GM03348 (cell line): Measurements from ENCODE around the gene DLGAP4.

Experiments
- DNase-seq: peaks from one replicate; pipeline ENCODE4 v3.0.0; 2012; ENCODE audit warnings: low spot score

The DLGAP4 gene

DNA sequence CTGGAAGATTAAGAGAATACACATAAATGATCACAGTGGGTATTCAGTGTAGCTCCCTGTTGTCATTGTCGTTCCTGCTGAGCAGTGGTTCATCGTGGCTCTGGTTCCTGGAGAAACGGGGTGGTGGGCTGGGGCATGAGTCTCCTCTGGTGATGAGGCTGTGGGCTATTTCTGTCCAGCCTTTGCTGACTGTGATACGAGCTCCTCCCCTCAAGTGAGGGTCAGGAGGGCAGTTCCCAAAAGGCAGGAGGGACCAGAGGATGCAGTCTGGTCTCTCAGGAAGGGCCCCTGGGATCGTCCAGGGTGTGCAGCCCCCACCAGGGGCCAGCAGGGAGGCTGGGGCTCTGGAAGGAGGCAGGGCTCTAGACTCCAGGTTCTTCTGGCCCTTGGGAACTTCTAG, 31.1 kb upstream of the DLGAP4 start:
- DNase-seq = no peak

DNA sequence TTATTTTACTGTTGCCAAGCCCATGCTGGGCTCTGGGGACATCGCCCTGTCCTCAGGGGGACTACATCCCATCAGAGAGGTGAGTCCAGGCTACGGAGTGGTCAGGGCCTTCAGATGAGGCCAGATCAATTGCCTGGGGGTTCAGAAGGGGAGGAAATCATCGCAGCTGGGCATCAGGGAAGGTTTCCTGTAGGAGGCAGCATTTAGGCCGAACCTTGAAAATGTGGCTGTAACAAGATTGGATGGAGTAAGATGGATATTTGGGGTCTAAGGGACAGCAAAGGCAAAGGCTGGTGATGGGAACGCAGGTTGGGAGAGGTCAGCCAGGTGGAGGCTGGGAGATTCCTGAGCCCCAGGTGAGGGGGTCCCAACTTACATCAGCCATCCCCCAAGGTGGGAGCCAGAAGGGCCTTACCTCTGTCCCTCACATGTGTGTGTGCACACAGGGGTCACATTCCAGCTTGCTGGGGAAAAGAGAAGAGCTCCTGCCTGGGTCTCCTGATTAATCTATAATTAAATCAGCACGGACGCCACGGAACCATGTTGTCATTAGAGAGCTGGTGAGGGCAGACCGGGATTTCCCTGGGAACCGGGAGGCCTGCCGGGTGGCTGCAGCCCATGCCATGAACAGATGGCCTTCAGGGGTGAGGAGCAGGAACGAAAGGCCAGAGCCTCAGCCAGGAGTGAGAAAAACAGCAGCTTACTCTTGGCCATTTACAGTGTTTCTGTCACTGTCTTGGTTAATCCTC, 30.5 kb upstream of the DLGAP4 start:
- no peak for DNase-seq

DNA sequence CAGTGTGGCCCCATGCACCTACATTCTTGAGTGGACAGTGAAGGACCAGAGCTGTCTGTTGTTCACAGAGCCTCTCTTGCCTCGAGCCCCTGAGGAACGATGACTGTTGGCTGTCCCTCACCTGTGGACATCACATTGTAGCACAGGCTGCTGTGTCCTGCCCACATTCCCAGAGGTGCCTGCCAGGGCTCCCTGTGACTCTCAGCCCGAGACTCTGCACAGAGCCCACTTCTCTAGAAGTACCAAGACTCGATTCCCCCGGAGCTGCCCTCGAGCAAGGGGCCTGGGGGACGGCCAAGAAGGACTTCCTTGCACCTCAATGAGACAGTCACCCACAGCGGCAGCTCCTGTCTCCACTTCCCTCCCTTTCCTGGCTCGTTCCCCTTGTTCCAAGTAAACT, 28.6 kb upstream of the DLGAP4 start:
- no peak for DNase-seq

DNA sequence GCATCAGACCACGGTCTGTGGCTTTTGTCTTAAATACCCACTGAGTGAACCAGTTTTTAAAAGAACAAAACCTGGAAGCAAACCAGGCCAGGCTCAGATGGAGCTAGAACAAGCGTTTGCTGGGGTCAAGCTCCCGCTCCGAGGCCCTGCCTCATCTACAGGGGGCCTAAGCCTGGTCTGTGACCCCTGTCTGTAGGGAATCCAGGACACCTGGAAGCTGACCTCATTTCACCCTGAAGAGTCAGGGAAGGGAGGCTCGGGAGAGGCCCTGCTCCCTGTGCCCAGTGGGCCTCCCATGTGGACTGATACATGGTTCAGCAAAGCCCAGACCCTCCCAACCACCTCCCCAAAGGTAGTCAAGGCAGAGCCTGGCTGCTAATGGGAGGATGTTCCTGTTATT, 26.8 kb upstream of the DLGAP4 start:
- DNase-seq = no peak

DNA sequence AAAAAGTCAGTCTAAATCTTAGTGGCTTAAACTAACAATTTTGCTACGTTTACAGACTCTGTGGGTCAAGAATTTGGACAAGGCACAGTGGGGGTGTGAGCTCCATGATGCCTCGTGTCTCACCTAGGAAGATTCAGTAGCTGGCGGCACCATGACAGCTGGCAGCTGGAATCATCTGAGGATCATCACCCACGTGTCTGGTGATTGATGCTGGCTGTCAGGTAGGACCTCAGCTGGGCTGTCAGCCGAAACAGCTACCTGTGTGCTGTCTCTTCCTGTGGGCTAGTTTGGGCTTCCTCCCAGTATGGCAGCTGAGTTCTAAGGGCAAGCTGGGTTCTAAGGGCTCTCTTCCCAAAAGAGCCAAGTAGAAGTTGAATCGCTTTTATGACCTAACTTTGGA, 26.4 kb upstream of the DLGAP4 start:
- DNase-seq = no peak

DNA sequence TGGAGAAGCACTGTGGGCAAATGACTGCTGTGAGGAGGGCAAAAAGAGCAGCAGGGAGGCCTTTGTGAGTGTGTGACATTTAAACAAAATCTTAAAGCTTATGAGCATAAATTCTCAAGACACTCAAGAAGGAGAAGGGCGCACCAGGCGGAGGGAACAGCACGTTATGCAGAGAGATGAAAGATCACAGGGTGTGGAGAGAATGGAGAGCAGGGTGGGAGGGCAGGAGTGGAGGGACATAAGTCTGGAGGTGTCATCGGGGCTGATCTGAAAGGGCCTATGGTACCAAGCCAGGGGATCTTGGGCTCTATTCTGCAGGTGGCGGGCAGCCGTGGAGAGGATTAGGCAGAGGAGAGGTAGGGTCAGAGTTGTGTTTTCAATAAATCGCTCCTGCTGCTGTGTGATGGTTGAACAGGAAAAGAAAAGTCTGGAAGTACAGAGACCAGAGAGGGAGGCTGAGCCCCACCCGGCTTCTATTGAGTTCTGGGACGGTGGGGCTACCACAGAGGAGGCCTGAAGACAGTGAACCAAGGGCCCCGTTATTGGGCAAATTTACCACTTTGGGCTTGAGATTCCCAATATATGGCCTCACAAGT, 24.3 kb upstream of the DLGAP4 start:
- no peak for DNase-seq

DNA sequence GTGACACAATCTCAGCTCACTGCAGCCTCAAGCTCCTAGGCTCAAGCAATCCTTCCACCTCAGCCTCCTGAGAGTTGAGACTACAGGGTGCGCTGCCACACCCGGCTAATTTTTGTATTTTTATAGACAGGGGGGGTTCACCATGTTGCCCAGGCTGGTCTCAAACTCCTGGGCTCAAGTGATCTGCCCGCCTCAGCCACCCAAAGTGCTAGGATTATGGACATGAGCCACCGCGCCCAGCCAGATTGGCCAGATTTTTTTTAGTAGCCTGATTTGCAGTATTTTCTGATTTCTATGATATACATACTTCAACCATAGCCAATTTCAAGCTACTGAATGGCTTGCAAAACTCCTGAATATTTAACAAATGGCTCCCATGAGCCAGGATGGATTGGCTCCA, 21.4 kb upstream of the DLGAP4 start:
- DNase-seq = no peak

DNA sequence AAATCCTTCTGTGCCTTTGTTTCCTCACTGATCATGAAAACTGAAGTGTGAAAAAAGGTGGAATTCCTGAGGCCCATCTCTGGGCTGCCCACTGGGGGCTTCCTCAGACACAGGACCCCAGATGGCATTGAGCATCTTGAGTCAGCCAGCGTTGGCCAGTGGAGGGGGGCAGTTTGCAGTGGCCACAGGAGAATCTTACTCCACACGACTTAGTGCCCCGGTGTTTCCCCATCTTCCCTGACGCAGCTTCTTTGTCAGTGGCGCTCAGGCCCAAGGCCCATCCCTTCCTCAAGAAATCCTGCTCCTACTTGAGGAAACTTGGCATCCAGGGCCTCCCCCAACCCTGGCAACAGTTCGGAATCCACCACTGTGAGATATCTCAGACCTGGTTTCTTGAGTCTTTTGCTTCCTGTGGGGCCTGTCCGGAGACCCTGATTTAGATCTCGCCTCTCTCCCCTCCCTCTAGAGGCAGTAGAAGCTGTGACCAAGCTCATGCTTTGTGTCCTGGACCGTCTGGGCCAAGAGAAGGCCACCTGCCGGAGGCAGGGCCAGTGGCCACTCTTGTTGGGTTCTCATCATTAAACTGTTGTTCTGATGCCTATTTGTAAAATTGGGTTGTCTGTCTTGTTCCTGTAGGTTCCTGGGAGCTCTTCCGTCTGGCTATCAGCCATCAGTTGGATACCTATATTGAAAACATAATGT, 20.2 kb upstream of the DLGAP4 start:
- no peak for DNase-seq

DNA sequence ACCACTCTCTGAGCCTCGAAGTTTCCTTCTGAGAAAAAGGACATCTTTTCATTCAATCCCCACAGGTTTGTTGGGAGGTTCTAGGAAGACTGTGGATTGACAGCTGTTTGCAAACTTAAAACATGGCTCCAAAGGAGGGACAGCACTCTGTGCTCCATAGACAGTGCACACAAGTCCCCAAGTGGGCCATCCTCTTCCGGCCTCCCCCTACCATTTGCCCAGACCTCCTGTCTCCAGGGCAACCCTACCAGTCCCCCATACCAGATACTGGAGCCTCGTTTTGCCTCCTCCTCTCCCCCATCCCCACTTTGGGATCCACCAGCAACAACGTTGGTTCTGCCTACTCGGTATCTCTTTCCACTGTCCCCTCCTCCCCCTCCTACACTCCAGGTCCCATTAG, 8.5 kb upstream of the DLGAP4 start:
- DNase-seq = no peak

DNA sequence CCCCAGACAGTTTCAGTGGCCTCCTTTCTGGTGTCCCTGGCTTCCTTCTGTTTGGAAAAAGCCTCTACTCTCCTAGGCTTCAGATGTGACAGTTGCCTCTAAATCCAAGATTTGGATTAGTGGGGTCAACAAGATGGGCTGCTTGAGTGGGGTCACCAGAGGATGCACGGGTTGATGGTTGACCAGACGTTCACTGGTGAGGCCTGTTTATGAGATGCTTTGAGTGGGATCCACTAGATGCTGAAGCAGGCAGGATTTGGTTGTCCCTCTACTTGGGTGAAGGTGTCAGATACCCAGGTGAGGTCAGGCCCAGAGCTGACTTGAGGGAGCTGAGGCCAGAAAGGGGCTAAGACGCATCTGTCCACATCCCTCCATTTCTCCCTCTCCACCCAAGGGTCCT, 8.1 kb upstream of the DLGAP4 start:
- no peak for DNase-seq

DNA sequence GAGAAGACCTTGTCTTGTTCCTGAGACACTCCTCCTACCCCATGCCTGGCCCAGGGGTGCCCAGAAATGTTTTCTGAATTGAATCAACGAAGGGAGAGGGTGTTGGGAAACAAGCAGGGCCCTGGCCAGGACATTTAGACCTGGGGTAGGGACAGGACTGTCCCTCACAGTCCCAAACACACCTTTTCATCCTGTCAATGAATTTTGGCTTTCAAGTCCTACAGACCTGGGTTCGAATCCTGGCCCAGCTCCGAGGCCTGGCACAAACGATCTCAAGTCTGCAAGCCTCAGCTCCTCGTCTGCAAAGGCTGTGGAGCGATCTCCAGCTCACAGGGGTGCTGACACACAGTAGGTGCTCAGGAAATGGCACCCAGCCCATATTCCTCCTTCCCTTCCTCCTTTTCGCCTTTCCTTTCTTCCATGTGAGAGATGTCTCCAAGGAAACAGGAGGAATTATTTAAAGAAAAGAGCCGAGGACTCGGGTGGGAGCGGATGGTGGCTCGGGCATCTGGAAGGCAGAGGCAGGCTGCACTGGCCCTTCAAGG, 7.3 kb upstream of the DLGAP4 start:
- DNase-seq = no peak

DNA sequence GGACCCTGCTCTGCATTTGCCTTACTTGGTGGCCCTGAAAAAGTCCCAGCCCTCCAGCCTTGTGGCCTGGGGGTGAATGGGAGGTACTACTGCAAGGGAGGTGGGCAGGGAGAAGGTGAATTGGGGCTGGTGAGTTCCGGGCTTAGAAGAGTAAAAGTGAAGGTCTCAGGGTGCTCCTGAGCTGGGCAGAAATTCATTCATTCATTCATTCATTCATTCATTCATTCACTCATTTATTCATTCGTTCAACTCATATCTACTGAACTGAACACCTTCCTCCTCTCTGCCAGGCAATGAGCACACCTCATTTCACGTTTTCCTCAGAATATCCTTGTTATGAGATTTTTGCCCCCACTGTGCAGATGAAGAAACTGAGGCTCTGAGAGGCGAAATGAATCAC, 6.7 kb upstream of the DLGAP4 start:
- DNase-seq = no peak

DNA sequence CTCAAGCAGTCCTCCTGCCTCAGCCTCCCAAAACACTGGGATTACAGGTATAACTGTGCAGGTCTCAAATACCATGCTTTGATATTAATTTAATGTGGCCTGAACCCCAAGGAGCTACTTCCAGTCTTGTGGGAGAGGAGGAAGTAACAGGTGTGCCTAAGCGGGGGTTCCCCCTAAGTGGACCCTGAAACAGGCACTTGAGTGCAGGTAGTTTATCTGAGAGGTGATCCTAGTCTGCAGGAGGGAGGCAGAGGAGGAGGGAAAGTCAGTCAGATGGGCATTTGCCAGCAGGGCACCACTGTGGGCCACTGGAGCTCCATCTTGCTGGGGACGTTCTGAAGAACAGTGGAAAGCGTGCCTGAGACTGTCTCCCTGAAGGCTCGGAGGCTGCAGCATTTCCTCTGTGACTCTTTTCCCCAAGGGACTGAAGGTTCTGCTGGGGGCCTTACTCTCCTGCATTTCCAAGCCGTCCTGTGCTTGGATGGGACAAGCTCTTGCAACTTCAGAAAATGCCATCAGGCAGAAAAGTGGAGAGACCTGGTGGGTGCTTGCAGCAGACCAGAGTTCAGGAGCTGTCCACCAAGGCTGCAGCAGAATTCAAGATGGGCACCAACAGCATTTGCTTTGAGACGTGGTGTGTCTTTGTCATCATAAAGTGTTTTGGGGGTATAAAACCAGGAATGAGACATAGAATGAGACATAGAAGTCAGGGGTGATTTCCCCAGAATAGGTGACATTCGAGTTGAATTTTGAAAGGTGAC, 4.6 kb upstream of the DLGAP4 start:
- no peak for DNase-seq

DNA sequence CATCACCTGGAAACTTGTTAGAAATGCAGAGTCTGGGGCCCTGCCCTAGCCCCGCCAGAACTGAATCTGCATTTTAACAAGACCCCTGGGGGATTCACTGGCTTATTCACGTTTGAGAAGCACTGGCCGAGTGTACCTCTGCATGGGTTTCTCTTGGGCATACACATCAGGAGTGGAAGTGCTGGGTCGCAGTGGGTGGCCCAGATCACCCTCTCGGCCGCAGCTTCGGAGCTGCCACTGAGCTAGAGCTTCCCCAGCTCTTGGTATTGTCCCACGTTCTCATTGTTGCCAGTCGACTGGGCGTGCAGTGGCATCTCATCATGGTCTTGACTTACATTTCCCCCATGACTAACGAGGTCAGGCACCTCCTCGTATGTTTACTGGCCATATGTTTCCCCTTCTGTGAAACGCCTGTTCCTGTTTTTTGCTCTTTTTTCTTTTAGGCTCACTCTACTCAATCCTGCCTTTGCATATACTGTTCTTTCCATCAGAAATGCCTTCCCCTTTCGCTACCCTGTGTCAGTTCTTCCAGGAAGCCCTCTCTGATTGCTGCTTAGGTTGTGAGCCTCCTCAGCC, 3.0 kb upstream of the DLGAP4 start:
- DNase-seq = no peak

DNA sequence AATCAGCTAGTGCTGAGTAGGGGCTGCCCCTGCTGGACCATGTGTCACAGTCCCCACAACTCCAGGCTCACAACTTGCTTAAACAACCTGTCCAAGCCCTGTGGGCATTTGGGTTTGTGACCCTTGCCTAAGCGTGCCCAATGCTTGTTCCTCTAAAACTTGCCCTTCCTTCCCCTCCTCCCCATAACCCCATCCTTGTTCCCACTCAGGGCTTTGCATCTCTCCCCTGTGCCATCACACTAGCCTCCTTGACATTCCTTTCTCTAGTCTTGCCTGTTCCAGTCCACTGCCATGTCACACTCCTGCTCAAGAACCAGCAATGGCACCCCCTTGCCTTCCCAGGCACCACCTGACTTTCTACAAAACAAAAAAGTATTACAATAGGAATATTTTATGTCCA, 2.3 kb upstream of the DLGAP4 start:
- DNase-seq = no peak

DNA sequence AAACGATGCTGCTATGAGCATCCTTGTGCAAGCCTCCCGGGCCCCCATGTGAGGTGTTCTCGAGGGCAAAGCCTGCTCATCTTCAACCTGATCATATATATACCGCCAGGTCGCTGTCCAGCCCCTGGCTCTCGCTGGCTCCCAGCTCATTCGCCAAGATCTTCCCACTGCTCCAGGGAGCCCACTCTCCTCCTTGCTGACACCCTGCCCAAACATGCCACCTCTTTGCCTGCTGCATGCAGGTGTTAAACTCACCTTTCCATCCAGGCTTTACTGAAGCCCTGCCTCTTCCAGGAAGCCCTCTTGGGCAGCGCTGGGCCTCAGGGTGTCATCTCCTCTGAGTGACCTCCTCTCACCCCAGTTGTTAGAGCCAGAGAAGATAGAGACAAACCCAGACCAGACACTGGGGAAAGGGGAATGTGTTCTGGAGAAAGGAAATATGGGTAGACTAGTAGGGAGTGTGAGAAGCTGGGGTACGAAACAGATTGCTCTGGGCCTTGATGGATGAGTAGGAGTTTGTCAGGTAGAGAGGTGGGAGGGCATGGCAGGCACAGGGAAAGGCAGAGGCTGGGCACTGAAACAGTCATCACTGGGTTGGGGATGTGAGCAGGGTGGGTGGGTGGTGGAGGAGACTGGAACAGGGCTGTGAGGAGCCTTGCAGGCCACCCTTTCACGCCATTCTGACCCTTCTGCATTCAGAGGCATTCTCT, 1.2 kb upstream of the DLGAP4 start:
- DNase-seq = no peak

DNA sequence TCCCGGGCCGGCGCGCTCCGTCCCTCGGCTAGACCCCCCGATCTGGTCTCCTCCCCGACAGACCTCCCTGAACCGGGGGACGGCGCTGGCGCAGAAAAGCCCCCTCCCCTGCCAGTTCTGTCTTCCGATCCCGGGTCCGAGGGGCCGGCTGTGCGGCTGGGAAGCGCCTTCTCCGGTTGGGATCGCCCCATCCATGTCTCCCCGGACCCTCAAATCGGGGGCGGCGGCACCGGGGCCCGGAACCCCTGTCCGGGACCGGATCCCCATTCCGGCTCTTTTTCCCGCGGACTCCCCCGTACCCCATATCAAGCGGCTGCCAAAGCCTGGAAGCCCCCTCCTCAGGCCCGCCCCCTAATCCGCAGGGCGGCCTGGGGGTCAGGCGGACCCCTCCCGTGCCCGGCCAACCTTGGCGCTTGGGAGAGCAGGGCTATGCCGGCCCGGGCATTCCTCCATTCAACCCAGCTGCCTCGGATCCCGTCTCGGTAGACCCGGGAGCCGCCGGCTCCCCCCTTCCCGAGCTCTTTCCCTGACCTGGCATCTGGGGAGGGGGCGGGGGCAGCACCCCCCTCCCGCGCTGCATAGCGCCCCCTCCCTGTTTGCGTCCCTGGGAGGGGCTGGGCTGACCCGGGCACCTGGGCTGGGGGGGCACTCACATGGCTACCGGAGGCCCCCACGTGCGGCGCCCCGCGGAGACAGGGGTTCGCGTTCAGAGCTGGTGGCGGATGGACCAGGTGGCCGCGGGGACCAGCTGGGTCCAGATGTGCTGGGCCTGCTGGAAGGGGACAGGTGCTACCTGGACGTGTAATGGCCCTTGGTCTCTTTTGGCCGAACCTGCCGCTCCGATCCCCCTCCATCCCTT, 643 bp downstream of the DLGAP4 start:
- DNase-seq = no peak

DNA sequence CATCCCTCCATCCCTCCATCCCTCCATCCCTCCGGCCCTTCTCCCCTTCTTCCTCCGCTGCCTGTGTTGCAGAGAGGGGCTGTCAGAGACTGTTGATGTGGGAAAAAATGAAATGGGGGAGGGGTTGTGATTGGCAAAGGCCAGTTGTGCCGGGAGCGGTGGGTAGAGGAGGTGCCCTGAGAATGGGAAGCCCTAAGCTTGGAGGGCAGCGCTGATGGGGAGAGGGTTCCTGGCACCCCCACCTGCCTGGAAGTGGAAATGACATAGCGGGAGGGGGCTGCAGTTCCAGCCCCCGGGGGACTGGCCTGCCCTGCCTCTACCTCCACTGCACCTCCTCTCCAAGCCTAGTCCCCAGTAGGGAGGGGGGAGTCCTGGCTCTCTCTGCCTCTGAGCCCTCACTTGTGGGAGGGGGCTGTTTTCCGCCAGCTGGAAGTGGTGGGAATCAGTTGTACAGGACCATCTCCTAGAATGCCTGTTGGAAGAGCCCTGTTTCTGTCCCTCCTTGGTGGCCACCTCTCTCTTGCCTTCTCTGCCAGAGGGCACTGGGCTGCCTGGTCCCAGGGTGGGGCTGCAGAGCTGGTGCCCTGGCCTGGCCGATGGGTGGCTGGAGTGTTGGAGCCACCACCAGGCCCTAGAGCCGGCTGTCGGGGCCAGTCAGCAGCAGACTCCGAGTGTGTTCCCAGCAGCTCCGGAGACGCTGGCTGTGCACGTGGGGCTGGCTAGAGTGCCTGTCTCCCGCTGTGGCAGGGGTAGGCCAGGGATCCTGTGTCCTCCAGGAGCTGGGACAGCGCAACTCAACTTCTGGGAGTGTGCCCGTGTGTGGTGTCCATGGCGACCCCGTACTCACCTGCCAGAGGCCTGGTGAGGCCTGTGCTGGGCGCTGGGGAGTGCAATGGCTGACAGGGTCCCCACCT, 1.5 kb downstream of the DLGAP4 start:
- no peak for DNase-seq

DNA sequence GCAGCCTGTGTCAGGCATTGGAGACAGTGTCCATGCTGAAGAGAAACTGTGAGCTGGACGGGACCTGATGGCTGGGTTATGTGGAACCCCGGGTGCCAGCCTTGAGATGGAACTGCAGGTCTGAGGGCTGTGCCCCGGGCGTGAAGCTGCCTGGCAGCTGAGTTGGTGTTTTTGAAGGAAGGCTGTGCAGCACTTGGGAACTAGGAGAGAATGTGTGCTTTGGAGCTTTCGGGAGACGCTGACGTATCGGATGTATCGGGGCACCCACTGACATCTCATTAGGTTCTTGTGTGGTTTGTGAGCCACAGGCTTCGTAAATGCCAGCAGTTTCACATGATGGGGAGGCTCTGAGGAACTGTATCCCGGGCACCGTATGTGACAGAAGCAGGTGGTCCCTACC, 2.2 kb downstream of the DLGAP4 start:
- no peak for DNase-seq
